IPS-11a (cell line): ENCODE data around the gene FUZ.

Experiments
- H3K4me3 ChIP-seq: one replicate; pipeline ENCODE4 v1.5.1; 2013; ENCODE audit warnings: low read depth, low read length, control low read depth

FUZ gene

DNA sequence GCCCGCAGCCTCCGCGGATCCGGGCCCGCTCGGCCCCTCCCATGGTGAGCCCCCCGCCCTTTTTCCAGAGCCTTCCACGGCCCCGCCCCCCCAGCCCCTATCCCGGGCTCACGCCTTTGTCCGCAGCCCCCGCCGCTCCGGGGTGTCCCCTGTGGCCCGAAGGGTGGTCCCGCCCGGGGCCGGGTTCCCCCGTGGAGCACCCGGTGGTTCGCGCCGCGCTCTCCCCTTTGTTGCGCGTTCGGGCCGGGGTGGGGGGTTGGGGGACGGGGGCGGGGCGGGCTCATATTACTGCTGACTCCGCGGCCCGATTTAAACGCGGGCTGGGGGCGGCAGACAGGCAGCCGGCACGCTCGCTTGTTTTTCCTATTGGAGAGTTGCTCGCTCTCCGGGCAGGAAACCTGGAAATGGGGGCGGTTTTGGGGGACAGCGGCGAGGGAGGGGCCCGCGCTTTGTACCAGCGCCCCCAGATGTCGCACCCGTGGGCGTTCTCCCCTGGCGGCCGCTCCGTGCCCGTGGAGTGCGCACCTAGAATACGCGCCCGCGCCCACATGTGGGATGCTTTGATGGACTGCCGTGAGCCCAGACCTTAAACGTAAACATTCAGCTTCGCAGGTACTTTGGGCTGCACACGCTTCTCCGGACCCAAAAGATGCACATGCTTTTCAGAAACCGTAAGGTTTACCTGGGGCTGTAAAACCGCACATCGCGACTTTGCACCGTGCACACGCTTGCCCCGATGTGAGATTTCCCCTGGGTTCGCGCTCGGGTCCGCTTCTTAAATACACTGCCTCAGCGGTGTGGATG lies 38.6 kb upstream of the FUZ start:
- peak overlapping the region; percentile 79 for H3K4me3 ChIP-seq

DNA sequence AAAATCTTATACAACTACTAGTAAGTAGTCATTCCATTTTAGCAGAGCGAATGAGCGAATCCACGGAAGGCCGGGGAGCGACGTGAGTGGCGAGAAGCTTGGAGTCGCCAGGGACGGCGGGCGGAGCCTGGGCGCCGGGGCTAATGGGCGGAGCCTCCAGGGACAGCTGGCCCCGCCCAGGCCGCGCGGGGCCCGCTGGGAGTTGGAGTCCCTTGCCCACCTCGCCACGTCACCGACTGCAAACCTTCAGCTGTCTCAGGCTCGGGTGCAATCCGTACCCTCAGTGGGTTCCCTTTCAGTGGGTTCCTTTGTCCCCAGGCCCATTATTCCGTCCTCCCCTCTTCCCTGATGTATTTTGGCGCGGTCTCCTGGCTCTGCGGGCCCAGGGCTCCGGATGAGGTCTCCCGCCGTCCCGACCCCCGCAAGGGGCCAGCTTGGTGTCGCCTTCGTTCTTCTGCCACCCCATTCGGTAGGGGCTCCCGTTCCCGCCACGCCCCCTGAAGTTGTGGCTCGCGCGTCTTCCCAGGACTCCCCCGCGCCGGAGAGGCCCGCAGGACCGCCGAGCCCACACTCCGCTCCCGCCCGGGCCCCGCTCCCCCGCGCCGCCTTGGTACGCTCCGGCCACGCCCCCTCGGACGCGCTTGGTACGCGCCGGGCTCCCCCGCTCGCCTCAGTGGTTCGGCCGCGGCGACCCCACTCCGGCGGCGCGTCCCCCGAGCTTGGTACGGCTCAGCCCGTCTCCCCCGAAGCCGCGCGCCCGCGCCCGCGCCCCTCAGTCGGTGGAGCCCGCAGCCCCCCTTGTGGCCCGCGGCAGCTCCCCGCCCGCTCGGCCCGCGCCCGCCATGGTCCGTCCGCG lies 37.6 kb upstream of the FUZ start, which contains the start of gene PTOV1:
Gene PTOV1, plus strand, starts transcription at position 673 of the 856 bp plus-strand sequence.
- H3K4me3 ChIP-seq, result peak within 1 kb of the TSS; percentile 79

DNA sequence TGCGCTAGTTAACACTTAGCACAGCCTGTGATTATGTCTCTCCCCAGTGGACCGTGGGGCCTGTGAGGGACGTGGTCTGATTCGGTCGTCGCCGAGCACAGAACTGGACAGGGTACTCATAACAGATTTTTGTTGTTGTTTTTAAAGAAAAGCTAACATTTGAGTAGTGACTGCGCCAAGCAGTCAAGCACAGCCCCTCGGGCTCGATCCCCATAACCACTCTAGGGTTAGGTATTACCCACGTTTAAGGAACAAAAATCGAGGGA lies 37.1 kb upstream of the FUZ start:
- peak overlapping the region; percentile 72 for H3K4me3 ChIP-seq

DNA sequence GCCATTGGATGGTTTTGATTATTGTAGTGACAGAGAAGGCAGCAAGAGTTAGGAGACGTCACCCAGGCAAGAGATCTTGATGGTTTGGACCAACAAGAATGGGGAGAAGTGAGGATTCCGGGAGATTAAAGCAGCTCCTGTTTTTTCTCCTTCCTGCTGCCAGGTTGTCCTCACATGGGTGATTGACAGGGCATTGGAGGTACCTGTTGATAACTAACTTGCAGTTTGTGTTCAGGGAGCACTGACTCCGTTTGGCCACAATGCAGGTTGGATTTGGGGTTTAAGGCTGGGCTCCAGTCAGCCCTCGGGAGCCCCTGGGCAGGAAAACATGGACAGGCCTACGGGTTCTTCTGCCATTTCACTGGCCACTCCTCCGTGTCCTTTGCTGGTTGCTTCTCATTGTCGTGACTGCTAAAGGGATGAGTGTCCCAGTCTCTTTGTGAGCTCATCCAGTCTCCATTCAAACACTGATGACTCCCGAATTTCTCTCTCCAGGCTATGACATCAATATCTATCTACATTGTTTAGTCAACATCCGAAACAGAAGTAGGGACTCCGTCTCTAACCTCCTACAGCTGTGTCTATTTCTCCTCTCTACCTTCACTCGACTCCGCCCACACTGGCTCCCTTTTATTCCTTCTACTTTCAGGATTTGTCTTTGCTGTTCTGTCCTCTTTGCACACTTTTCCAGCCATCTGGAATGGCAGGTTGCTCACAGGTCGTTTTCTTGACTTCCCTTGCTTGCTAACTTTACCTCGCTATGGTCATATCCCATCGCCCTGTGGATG lies 36.5 kb upstream of the FUZ start:
- H3K4me3 ChIP-seq, result peak overlapping the region; percentile 72

DNA sequence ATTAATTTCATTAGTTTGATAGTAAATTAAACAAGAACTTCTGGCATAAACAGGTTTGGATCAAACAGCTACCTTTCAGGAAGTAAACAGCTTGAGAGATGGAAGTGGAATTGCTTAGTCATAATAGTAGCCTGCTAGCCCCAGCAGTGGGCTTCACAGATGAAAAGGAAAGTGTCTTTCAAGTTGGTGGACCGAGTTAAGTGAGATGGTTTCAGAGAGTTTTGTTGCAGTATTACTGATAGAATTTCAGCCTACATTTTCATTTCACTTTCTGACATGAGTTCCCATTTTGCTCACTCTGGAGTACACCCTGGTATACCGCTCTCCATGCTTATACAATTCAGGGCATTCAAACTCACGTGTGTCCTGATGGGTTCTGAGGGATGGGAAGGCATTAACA lies 35.8 kb upstream of the FUZ start:
- no peak overlapping the region for H3K4me3 ChIP-seq

DNA sequence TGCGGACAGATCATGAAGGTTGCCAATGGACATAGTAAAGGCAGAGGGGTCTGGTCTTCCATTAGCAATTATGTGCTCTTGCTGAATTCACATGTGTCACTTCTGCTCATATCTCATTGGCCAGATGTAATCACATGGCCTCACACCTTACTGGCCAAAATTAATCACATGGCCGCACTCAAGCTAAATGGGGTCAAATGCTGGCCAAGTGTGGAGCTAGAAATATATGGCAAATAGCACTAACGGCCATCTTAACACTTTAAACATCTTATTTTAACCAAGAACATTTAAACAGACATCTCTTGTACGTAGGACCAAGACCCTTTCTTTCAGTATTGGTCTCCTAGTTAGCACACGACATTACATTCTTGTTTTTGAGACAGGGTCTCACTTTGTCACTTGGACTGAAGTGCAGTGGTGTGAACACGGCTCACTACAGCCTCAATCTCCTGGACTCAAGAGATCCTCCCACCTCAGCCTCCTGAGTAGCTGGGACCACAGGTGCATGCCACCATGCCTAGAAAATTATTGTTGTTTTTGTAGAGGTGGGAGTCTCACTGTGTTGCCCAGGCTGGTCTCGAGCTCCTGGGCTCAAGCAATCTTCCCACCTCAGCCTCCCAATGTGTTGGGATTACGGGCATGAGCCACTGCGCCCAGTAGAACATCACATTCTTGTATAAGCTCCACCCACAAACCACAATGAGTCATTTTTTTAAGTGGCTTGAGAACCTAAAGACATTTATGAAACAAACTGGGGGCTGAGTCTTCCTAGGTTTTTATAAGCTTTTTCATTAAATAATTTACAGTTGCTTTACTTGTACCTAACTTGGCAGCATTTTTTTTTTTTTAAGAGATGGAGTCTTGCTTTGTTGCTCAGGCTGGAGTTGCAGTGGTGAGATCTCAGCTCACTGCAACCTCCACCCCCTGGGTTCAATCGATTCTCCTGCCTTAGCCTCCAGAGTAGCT lies 34.9 kb upstream of the FUZ start:
- no peak overlapping the region for H3K4me3 ChIP-seq

DNA sequence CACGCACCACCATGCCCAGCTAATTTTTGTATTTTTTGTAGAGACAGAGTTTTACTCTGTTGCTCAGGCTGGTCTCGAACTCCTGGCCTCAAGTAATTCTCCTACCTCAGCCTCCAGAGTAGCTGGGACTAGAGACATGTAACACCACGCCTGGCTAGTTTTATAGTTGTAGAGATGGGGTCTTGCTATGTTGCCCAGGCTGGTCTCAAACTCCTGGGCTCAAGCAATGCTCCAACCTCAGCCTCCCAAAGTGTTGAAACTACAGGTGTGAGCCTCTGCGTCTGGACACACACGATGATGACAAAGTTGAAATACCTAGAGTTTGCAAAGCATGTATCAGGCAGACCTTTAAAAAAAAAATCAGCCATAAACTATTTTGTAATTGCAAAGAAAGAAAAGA lies 33.3 kb upstream of the FUZ start:
- no peak overlapping the region for H3K4me3 ChIP-seq

DNA sequence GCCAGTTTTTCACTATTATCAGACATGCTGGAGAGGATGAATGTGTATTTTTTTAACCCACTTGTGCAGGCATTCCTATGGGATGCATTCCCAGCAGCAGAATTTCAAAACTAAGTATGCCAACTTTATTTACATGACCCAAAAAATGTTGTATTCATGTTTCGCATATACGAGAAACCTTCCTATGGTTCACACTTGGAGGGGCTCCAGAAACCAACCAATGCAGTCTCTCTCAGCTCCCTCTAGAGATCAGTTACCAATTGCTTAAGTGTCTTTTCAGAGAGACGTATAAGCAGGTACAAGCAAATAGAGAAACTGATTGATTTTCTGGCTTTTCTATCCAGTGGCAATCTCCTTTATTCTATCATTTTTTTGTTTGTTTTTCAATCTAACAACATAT lies 32.3 kb upstream of the FUZ start:
- no peak overlapping the region for H3K4me3 ChIP-seq

DNA sequence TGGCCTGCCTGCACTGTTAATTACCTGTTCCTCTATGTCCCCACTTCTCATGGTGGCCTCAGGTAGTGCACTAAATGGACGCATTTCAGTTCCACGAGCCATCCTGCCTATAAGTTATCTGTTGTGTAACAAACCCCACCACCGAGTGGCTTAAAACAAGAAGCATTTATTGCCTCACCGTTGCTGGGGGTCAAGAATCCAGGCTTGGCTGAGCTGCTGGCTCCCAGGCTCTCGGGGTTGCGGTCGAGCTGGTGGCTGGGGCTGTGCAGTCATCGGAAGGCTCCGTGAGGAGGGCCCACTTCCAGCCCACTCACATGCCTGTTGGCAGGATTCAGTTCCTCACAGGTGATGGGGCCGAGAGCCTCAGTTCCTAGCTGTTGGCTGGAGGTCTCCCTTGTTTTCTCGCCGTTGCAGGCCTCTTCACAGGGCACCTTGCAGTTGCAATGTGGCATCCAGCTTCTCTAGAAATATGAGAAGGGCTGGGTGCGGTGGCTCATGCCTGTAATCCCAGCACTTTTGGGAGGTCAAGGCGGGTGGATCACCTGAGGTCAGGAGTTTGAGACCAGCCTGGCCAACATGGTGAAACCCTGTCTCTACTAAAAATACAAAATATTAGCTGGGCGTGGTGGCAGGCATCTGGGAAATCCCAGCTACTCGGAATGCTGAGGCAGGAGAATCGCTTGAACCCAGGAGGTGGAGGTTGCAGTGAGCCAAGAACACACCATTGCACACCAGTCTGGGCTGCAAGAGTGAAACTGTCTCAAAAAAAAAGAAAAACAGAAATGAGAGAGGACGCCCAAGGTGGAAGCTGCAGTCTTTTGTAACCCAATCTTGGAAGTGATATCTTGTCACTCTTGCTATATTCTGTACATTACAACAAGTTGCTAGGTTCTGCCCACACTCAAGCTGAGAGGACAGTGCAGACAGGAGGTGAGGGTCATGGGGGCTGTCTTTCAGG lies 31.3 kb upstream of the FUZ start:
- H3K4me3 ChIP-seq, result no peak overlapping the region

DNA sequence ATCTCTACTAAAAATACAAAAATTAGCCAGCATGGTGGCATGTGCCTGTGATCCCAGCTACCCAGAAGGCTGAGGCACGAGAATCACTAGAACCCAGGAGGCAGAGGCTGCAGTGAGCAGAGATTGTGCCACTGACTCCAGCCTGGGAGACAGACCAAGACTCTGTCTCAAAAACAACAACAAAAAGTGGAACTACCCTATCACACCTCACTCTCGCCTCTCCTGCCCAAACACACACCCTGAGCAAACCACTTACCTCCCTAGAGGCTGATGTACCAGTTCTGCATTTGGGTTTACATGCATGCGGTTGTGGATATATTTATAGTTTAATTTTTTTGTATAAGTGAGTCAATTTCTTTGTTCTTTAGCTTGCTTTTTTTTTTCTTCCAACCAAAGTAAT lies 30.2 kb upstream of the FUZ start:
- H3K4me3 ChIP-seq, result no peak overlapping the region

DNA sequence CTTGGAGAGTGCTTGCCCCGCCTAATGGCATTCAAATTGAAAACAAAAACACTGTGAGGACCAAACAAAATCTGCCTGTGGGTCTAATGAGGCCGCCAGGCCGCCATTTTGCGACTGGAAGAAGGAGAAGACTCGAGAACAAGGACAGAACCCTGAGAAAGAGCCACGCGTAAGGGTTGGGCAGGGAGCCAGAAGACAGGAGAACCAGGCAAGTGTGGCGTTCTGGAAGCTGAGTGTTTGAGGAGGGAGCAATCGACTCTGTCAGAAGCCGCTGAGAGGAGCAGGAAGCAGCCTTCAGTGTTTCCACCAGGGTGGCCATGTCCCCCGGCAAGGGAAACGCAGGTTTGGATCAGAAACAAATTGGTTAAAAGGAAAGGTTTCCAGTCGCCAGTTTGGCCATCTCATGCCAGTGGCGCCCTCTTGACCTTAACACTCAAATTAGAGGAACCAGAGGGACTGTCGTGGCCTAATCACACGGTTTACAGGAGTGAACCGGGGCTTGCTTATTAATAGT lies 27.7 kb upstream of the FUZ start:
- no peak overlapping the region for H3K4me3 ChIP-seq

DNA sequence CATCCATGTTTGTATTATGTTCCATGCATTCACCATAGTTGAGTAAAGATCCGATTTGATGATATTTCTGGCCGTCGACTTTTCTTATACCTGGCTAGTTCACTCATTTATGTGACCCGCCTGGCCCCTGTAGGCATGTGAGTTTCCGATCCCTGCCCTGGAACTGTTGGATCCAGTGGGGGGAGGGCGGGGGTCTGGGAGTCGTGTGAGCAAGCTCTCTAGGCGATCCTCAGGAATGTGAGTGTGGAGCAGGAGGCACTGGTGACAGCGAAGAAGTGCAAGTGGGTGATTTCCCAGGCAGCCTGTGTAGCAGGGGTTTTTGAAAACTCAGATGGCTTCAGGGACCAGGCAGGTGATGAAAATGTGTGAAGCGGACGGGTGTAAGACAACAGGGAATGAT lies 27.2 kb upstream of the FUZ start:
- H3K4me3 ChIP-seq, result no peak overlapping the region

DNA sequence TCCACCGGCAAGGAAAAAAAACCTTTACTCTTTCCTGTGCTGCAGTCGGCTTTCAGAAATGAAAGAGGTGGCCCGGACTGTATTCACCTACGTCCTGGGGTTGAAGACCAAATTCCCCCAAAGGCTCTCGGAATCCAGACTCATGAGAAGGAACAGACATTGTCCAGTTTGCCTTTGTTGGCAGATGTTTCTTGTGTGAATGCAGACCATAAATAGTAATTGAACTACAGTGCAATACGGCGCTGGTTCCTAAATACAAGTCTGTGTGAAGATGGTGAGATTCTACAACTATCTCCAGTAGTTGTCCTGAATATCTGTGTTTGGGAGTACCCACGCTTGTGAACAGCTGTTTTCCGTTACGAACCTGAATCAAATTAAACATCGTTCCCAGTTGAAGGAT lies 26.6 kb upstream of the FUZ start:
- H3K4me3 ChIP-seq, result no peak overlapping the region

DNA sequence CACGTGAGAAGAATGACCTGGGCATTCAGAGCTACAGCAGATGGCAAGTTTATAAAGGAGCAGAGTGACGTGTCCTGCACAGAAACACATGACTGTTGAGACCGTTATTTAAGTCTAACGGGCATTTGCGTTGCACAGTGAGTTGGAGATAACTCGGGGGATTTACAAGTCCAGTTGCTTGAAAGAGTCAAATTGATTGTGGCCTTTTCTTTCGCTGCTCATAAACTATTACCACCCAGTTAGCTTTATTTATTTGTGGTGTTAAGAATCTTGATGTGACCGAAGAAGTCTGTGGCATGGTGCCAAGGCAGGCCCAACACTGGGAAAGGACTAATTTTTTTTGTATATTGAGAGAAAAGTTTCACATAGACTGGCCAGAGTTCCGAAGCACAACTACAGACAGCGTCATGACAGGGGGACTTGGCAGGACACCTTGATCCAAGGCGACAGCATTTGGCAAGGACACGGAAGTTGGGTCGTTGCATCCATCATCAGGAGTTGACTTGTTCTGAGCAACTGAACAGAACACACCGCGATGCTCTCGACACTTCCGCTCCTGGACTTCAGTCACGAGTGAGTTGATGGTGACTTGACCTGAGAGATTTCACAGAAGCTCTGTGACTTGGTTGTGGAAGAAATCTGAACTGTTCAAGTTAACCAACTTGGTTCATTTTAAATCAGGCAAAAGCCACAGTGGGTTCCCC lies 25.9 kb upstream of the FUZ start:
- H3K4me3 ChIP-seq, result no peak overlapping the region

DNA sequence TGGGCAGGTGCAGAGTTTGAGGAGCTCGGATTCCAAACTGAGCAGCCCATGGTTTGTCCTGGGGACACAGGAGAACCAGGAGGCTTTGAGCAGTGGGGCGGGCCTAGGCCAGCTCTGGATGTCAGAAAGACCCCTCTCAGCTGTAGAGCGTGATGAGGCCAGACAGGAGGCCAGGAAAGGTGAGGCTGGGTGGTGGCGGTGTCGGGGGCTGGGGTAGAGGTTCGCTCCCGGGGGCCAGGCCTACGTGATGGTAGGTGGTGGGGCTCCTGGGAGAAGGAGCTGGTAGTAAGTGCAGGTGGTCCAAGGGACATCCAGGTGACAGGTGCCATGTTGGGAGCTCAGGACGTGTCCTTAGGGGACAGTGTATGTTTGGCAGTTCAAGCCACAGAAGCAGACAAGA lies 24.3 kb upstream of the FUZ start:
- no peak overlapping the region for H3K4me3 ChIP-seq

DNA sequence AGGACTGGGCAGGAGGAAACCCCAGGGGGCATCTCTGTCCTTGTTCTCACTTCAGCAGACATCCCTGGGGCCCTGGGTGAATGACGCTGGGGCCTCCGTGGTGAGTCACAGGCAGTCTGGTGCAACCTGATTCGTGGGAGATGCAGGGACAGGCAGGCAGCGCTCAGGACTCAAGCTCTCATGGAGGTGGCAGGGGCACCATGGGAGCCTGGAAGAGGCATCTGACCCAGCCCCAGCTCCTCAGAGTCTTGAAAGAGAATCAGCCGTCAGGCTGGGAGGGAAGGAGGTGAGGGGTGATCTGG lies 23.9 kb upstream of the FUZ start:
- no peak overlapping the region for H3K4me3 ChIP-seq

DNA sequence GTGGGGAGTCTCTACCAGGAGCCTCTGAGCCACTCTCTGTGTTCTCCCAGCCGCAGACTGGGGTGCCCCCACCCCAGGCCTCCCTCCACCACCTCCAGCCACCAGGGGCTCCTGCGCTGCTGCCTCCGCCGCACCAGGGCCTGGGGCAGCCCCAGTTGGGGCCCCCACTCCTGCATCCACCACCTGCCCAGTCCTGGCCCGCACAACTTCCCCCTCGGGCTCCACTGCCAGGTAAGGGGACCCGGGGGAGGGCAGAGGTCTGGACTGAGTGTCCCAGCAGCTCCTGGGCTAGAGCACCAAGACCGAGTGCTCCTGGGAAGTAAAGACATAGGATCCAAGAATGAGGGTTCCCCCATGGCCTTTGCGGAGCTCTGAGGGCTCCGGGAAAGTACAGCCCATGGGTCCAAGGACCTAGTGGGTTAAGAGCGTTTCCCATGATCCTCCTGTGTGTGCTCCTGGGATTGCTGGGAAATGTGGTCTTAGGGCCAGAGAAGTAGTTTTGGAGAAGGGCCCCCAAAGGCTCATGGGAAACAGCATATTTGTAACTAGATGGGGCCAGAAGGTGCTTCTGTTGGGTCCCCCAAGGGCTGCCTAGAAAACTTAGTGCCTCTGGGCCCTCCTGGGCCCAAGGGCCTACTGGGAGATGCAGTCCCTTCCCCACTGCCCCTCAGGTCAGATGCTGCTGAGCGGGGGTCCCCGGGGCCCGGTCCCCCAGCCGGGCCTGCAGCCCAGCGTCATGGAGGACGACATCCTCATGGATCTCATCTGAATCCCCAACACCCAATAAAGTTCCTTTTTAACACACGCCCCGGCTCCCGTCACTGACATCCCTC lies 23.3 kb upstream of the FUZ start:
- H3K4me3 ChIP-seq, result no peak overlapping the region

DNA sequence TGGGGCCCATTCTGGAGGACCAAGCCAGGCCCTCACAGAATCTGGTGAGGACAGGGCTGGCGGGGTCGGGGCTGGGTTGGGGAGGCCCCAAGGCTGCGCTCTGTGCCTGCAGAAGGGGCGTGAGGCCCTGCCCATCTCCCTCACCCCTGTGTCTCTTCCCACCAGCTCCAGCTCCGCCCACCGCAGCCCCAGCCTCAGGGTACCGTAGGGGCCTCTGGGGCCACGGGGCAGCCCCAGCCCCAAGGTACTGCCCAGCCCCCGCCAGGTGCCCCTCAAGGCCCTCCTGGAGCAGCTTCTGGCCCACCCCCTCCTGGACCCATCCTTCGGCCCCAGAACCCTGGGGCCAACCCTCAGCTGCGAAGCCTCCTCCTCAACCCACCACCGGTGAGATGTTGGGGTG lies 22.5 kb upstream of the FUZ start:
- no peak overlapping the region for H3K4me3 ChIP-seq
